SK-N-SH treated with all-trans-retinoic acid at 6 μM for 48 hours (cell line): Measurements from ENCODE around the gene OR10AD1.

Experiments
- ATAC-seq: fragments of 200-7000 bp; cut with Tn5 transposase; 3 replicates; pipeline ENCODE4 v1.9.1; 2020; ENCODE audit warnings: mild to moderate bottlenecking, moderate library complexity
- ARNTL ChIP-seq: fragments of 450-650 bp; formaldehyde crosslinking; IDR thresholded peaks from 2 replicates; pipeline ENCODE4 v1.5.0; 2020; ENCODE audit warnings: low read depth, mild to moderate bottlenecking, moderate library complexity, borderline replicate concordance
- BACH2 ChIP-seq: fragments of 250-450 bp; sonication (Bioruptor Pico); IDR thresholded peaks from 2 replicates; pipeline ENCODE4 v1.9.0; 2021; ENCODE audit warnings: mild to moderate bottlenecking, borderline replicate concordance
- CSRNP3 ChIP-seq: fragments of 250-450 bp; sonication (Bioruptor Pico); IDR thresholded peaks from 2 replicates; pipeline ENCODE4 v1.5.1; 2021; ENCODE audit warnings: mild to moderate bottlenecking, moderate library complexity
- ESRRG ChIP-seq: fragments of 250-450 bp; sonication (Bioruptor Pico); IDR thresholded peaks from 2 replicates; pipeline ENCODE4 v1.6.1; 2021; ENCODE audit warnings: mild to moderate bottlenecking
- GLIS3 ChIP-seq: fragments of 250-450 bp; sonication (Bioruptor Pico); IDR thresholded peaks from 2 replicates; pipeline ENCODE4 v1.5.0; 2020; ENCODE audit warnings: mild to moderate bottlenecking, moderate library complexity
- PATZ1 ChIP-seq: fragments of 250-450 bp; sonication (Bioruptor Pico); IDR thresholded peaks from 2 replicates; pipeline ENCODE4 v1.8.0; 2020; ENCODE audit warnings: mild to moderate bottlenecking, moderate library complexity, borderline replicate concordance
- SNAI2 ChIP-seq: fragments of 250-450 bp; sonication (Bioruptor Pico); IDR thresholded peaks from 2 replicates; pipeline ENCODE4 v1.5.0; 2020; ENCODE audit warnings: mild to moderate bottlenecking, moderate library complexity
- TCF4 ChIP-seq: fragments of 250-450 bp; sonication (Bioruptor Pico); IDR thresholded peaks from 2 replicates; pipeline ENCODE4 v1.8.0; 2021; ENCODE audit warnings: mild to moderate bottlenecking, moderate library complexity, borderline replicate concordance
- TOX ChIP-seq: fragments of 250-450 bp; sonication (Bioruptor Pico); IDR thresholded peaks from 2 replicates; pipeline ENCODE4 v1.8.0; 2021; ENCODE audit warnings: mild to moderate bottlenecking, moderate library complexity, borderline replicate concordance
- TSHZ2 ChIP-seq: fragments of 250-450 bp; sonication (Bioruptor Pico); IDR thresholded peaks from 2 replicates; pipeline ENCODE4 v1.5.0; 2020; ENCODE audit warnings: mild to moderate bottlenecking, moderate library complexity
- ZC3H10 ChIP-seq: fragments of 250-450 bp; sonication (Bioruptor Pico); IDR thresholded peaks from 2 replicates; pipeline ENCODE4 v1.5.1; 2021; ENCODE audit warnings: mild to moderate bottlenecking, moderate library complexity
- ZFP3 ChIP-seq: fragments of 250-450 bp; sonication (Bioruptor Pico); IDR thresholded peaks from 2 replicates; pipeline ENCODE4 v1.5.0; 2020; ENCODE audit warnings: mild to moderate bottlenecking, moderate library complexity
- ZNF565 ChIP-seq: fragments of 450-650 bp; formaldehyde crosslinking; conservative IDR thresholded peaks from 2 replicates; pipeline ENCODE4 v1.5.0; 2020; ENCODE audit warnings: low read depth, mild to moderate bottlenecking, moderate library complexity
- ZNF70 ChIP-seq: fragments of 450-650 bp; formaldehyde crosslinking; IDR thresholded peaks from 2 replicates; pipeline ENCODE4 v1.5.0; 2020; ENCODE audit warnings: mild to moderate bottlenecking, moderate library complexity
- ZNF8 ChIP-seq: fragments of 450-650 bp; formaldehyde crosslinking; IDR thresholded peaks from 2 replicates; pipeline ENCODE4 v1.5.0; 2020; ENCODE audit warnings: mild to moderate bottlenecking, moderate library complexity

OR10AD1 gene

GRCh38 chr12:48177982-48178381 is 25.1 kb downstream of the OR10AD1 start (continued):
- TF ChIP-seq ZNF565 (no peak), ZNF8 (CRISPR knock-in tag) (no peak), ZFP3 (CRISPR knock-in tag) (no peak)

- TF ChIP-seq BACH2 (CRISPR knock-in tag) = no peak
- TF ChIP-seq, all 23 proteins: peak for 0
- peak; percentile 30 for ATAC-seq
Measured at GRCh38 chr12:48176417-48176751, 26.7 kb downstream of the OR10AD1 start.

- peak; percentile 85 for ATAC-seq
Measured at GRCh38 chr12:48175613-48176416, 27.3 kb downstream of the OR10AD1 start.

GRCh38 chr12:48169011-48169410 is 34.1 kb downstream of the OR10AD1 start:
- ATAC-seq = no peak

More at GRCh38 chr12:48175613-48176416, 27.3 kb downstream of the OR10AD1 start:
- TF ChIP-seq ARNTL (CRISPR knock-in tag) = no peak
- no peak for TF ChIP-seq GLIS3 (CRISPR knock-in tag)
- TF ChIP-seq ZNF565 = no peak
- no peak for TF ChIP-seq ZNF8 (CRISPR knock-in tag)
- no peak for TF ChIP-seq TSHZ2 (CRISPR knock-in tag)
- no peak for TF ChIP-seq ESRRG (CRISPR knock-in tag)
- no peak for TF ChIP-seq ZNF70 (CRISPR knock-in tag)
- no peak for TF ChIP-seq TOX

More at GRCh38 chr12:48169011-48169410, 34.1 kb downstream of the OR10AD1 start:
- no peak for TF ChIP-seq TCF4 (CRISPR knock-in tag)
- no peak for TF ChIP-seq SNAI2 (CRISPR knock-in tag)
- no peak for TF ChIP-seq BACH2 (CRISPR knock-in tag)
- TF ChIP-seq ZC3H10 (CRISPR knock-in tag) = no peak
- TF ChIP-seq TOX = no peak
- no peak for TF ChIP-seq TSHZ2 (CRISPR knock-in tag)
- no peak for TF ChIP-seq ZNF565
- no peak for TF ChIP-seq CSRNP3 (CRISPR knock-in tag)
- no peak for TF ChIP-seq PATZ1 (CRISPR knock-in tag)
